HFF-Myc (cell line): ENCODE data around the gene AK2.
"Not testable (repeated sequence)": the region's sequence is repeated elsewhere in the genome, so short reads cannot be mapped to it uniquely, and the experiment has no call there.

Source experiments
- DNase-seq: peaks from one replicate; pipeline ENCODE4 v3.0.0-alpha.2; 2011; ENCODE audit warnings: low read depth; ENCODE audit errors: extremely low read depth
- H3K4me3 ChIP-seq: replicated peaks from 2 replicates; pipeline ENCODE4 v1.5.1; 2011; ENCODE audit warnings: low read depth, mild to moderate bottlenecking, control low read depth, low read length
- TF ChIP-seq, protein P1 (sequence below): IDR thresholded peaks from 2 replicates; pipeline ENCODE4 v1.5.1; 2012; ENCODE audit warnings: mild to moderate bottlenecking, low read depth, low read length, control low read depth; ENCODE audit errors: missing control alignments

AK2 gene

DNA sequence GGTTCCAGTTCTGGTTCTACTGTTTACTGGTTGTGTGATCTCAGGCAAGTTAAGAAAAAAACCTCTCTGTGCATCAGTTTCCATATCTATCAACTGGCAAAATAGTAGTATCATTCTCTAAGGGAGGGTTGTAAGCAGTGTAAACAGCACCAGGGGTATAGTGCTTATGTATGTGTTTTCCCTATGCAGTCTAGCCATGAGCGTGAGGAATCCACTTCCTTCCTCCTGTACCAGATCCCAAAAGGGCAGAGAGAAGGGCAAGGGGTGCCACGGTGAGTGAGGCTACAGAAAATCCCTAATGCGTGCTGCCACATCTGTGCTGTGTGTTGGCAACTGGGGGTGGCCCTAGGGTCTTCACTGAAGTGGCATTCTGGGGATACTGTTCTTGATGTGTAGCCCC is 53.7 kb downstream of the AK2 start:
- TF ChIP-seq, protein P1, sequence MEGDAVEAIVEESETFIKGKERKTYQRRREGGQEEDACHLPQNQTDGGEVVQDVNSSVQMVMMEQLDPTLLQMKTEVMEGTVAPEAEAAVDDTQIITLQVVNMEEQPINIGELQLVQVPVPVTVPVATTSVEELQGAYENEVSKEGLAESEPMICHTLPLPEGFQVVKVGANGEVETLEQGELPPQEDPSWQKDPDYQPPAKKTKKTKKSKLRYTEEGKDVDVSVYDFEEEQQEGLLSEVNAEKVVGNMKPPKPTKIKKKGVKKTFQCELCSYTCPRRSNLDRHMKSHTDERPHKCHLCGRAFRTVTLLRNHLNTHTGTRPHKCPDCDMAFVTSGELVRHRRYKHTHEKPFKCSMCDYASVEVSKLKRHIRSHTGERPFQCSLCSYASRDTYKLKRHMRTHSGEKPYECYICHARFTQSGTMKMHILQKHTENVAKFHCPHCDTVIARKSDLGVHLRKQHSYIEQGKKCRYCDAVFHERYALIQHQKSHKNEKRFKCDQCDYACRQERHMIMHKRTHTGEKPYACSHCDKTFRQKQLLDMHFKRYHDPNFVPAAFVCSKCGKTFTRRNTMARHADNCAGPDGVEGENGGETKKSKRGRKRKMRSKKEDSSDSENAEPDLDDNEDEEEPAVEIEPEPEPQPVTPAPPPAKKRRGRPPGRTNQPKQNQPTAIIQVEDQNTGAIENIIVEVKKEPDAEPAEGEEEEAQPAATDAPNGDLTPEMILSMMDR: no peak
- DNase-seq: no peak
- no peak overlapping the region for H3K4me3 ChIP-seq

DNA sequence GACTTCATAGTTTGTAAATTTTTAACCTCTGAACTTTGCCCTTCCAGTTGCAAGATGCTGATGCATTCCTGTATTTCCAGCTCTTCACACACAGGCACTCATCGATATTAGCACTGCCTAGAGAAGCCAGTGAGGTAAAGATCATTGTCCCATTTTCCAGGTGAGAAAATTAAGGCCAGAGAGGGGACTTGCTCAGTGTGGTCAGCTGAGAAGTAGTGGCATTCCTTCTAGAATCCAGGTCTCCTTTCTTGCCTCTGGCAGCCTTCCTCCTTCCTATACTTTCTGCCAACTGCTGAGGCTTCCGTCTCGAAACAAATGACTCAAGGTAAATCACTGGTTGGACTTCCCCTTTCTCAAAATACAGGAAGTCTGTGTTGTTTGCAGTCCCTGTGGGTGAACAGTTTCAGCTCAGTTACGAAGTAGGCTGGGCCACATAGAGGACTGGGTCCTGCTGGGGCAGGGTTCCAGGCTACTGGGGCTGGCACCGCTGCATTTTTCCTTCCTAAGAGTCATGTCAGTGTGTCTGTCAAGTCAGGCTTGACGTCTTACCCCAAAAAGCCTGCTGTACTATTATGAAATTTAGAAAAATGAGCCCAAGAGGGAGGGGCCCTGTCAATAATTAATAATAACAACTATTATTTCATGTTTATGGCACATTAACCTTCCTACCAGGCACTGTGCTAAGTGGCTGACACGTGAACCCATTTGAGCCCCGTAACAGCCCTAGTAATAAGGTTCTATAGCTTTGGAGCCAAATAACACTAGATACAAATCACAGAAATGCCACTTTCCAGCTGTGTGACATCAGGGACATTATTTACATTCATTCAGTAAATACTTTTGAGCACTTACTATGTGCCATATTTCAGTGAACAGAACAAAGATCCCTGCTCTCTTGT is 55.4 kb downstream of the AK2 start:
- DNase-seq: no peak
- TF ChIP-seq, protein P1: no peak
- H3K4me3 ChIP-seq: no peak overlapping the region

DNA sequence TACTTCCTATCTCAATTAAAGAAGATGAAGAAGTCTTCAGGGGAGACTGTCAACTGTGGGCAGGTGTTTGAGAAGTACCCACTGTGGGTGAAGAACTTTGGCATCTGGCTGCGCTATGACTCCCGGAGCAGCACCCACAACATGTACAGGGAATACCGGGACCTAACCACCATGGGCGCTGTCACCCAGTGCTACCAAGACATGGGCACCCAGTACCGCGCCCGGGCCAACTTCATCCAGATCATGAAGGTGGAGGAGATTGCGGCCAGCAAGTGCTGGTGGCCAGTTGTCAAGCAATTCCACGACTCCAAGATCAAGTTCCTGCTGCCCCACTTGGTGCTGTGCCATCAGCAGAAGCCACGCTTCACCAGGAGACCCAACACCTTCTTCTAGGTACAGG is 56.6 kb downstream of the AK2 start:
- TF ChIP-seq, protein P1: no peak
- H3K4me3 ChIP-seq: no peak overlapping the region
- no peak for DNase-seq

DNA sequence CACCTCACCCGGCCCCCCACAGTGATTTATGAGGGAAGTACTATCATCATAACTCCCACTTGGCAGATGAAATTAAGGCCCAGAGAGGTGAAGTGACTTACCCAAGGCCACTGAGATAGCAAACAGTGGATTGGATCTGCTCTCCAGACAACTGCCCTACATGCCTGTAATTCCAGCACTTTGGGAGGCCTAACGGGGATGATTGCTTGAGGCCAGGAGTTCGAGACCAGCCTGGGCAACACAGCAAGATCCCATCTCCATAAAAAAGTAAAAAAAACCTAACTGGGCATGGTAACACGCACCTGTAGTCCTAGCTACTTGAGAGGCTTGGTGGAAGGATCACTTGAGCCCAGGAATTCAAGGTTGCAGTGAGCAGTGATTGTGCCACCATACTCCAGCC is 57.8 kb downstream of the AK2 start:
- DNase-seq: no peak
- TF ChIP-seq, protein P1: no peak
- H3K4me3 ChIP-seq: no peak overlapping the region

DNA sequence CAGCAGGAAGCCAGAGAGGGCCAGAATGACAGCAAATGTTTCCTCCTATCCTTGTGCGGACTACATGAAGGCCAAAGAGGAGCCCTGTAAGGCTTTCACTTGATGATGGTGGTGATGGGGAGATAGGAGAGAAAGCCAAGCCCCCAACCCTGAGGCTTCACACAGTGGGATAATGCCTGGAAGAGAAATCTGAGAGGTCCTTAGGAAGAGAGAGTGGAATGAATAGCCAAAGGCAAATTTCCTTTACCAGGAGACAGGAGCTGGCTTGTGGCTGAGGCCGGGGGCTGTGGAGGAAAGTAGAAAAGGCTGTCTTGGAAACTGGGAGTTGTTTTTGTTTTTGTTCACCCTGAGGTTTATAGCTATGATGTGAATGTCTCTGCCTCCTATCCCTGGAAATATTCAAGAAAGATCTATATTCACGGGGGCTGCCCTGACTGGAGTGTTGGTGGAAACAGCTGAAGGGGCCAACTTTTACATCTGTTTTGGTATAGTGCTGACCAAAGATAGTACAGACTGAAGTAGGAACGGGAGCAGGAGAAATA is 59.1 kb downstream of the AK2 start:
- TF ChIP-seq, protein P1: no peak

DNA sequence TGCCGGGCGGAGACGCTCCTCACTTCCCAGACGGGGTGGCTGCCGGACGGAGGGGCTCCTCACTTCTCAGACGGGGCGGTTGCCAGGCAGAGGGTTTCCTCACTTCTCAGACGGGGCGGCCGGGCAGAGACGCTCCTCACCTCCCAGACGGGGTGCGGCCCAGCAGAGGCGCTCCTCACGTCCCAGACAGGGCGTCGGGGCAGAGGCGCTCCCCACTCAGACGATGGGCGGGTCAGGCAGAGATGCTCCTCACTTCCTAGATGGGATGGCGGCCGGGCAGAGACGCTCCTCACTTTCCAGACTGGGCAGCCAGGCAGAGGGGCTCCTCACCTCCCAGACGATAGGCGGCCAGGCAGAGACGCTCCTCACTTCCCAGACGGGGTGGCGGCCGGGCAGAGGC is 61.6 kb downstream of the AK2 start:
- DNase-seq, H3K4me3 ChIP-seq: not testable (repeated sequence)

More for the DNA sequence above, 59.1 kb downstream of the AK2 start:
- no peak overlapping the region for H3K4me3 ChIP-seq
- no peak for DNase-seq

DNA sequence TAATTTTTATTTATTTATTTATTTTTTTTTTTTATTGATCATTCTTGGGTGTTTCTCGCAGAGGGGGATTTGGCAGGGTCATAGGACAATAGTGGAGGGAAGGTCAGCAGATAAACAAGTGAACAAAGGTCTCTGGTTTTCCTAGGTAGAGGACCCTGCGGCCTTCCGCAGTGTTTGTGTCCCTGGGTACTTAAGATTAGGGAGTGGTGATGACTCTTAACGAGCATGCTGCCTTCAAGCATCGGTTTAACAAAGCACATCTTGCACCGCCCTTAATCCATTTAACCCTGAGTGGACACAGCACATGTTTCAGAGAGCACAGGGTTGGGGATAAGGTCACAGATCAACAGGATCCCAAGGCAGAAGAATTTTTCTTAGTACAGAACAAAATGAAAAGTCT is 63.2 kb downstream of the AK2 start:
- H3K4me3 ChIP-seq: peak overlapping the region; percentile 41; the same call in 1 of the 2 replicates
- not testable (repeated sequence) for DNase-seq

DNA sequence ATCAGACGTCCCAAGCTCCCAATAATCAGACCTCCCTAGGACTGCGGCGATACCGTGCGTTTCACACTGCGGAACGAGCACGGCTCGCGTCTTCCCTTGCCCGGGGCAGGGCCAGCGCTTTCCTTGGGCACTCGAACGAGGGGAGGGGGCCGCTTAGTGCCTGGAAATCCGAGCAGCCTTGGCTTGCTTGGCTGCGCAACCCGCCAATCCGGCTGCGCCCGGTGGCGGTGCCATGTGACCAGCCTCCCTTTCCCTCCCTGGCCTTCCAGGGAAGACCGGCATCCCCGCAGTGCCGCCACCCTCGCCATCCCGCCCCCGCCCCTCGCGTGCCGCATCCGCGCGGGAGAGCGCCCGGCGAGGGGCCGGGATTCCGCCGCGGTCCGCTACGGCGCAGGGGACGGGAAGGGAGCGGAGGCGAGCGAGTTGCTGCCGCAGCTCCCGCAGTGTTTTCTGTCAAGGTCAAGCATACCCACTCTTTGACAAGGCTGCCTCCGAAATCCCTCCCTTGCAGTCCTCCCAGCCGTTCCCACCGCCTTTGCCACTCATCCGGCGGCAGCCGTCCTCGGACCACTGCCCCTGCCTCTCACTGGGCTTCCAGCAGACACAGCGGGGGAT is 63.8 kb downstream of the AK2 start:
- H3K4me3 ChIP-seq: peak overlapping the region; percentile 41
- DNase-seq: no peak

More for the DNA sequence above, 63.8 kb downstream of the AK2 start:
- TF ChIP-seq, protein P1: no peak
